Glutamatergic neuron (in vitro differentiated cells): ENCODE measurements around the gene THAP7. TPM values are rescaled to one million over a fixed set of nuclear protein-coding genes. Genes with fewer than 3 reads are reported as not detected.

Experiments used
- DNase-seq: peaks from one replicate; pipeline ENCODE4 v3.0.0; 2022
- H3K27ac Mint-ChIP-seq: one replicate; pipeline ENCODE4 v1.8.0; 2020; ENCODE audit warnings: mild to moderate bottlenecking, mixed read lengths, inconsistent platforms; ENCODE audit not compliant: unreplicated experiment
- H3K27me3 Mint-ChIP-seq: one replicate; pipeline ENCODE4 v1.8.0; 2020; ENCODE audit warnings: mild to moderate bottlenecking, moderate library complexity, mixed read lengths, inconsistent platforms; ENCODE audit not compliant: unreplicated experiment
- H3K36me3 Mint-ChIP-seq: one replicate; pipeline ENCODE4 v1.8.0; 2020; ENCODE audit warnings: mild to moderate bottlenecking, mixed read lengths, inconsistent platforms; ENCODE audit not compliant: unreplicated experiment
- H3K4me1 Mint-ChIP-seq: one replicate; pipeline ENCODE4 v1.8.0; 2020; ENCODE audit warnings: mild to moderate bottlenecking, low read depth, mixed read lengths, inconsistent platforms; ENCODE audit not compliant: unreplicated experiment
- H3K4me3 Mint-ChIP-seq: one replicate; pipeline ENCODE4 v1.8.0; 2020; ENCODE audit warnings: mild to moderate bottlenecking, mixed read lengths, inconsistent platforms; ENCODE audit not compliant: unreplicated experiment
- H3K9me3 Mint-ChIP-seq: one replicate; pipeline ENCODE4 v1.8.0; 2020; ENCODE audit warnings: mild to moderate bottlenecking, moderate library complexity, mixed read lengths, inconsistent platforms; ENCODE audit not compliant: unreplicated experiment
- CTCF ChIP-seq: fragments of 200-600 bp; sonication (generic); IDR thresholded peaks from one replicate; pipeline ENCODE4 v1.5.0; 2021; ENCODE audit not compliant: partially characterized antibody, unreplicated experiment
- microRNA-seq: library from miRNA; unstranded; fragments of <30 nt; microRNA quantifications from one replicate; pipeline ENCODE4, GENCODE V29; 2020; ENCODE audit not compliant: unreplicated experiment
- total RNA-seq: library from RNA; stranded (reverse); fragmentation: NEBNext Ultra II Directional; extraction: Animal tissue kit (Norgen Biotek cat#: 25700); gene quantifications from one replicate; pipeline ENCODE4 v1.2.1, GENCODE V29; 2021; ENCODE audit not compliant: unreplicated experiment

Gene THAP7
- total RNA-seq, 1 donor from 2014 or later: 17.8 TPM

- TF ChIP-seq CTCF: no peak
- Mint-ChIP-seq H3K9me3 (peaks cover 9% of the 10 kb centered on the region), H3K36me3 (no peaks in the 10 kb centered on the region), H3K4me1 (peaks cover 35% of the 10 kb centered on the region), H3K4me3 (peak overlapping the region; percentile 42), H3K27me3 (peaks cover 10% of the 10 kb centered on the region), H3K27ac (peak overlapping the region; percentile 75)
- no peak for DNase-seq
These were observed 50.6 kb downstream of the THAP7 start for GRCh38 chr22:20951151-20951931.

- no peak overlapping the region for H3K4me3 Mint-ChIP-seq
- peaks cover 9% of the 10 kb centered on the region for H3K9me3 Mint-ChIP-seq
- H3K4me1 Mint-ChIP-seq: peaks cover 38% of the 10 kb centered on the region
- TF ChIP-seq CTCF: no peak
- H3K27me3 Mint-ChIP-seq: peaks cover 9% of the 10 kb centered on the region
- peak overlapping the region; percentile 55 for H3K27ac Mint-ChIP-seq
- no peaks in the 10 kb centered on the region for H3K36me3 Mint-ChIP-seq
- DNase-seq: no peak
These were observed 52.2 kb downstream of the THAP7 start for GRCh38 chr22:20949698-20950183.

Small RNA genes lying within 50 kb of the gene (microRNA-seq; reads per million reads assigned to microRNA genes)
- not detected for gene MIR649

Other genes starting within 250 kb of the THAP7 start
- not detected for gene SERPIND1, start 228.0 kb downstream of the THAP7 start, total RNA-seq
- 165 TPM for gene PI4KA, start 143.3 kb downstream of the THAP7 start, total RNA-seq
- 22.9 TPM for gene SNAP29, start 143.1 kb downstream of the THAP7 start, total RNA-seq
- 59.6 TPM for gene CRKL, start 84.7 kb downstream of the THAP7 start, total RNA-seq
- 0.64 TPM for gene AIFM3, start 34.9 kb downstream of the THAP7 start, total RNA-seq
- gene LZTR1, start 19.8 kb downstream of the THAP7 start, total RNA-seq: 165 TPM
- gene P2RX6, start 13.0 kb upstream of the THAP7 start, total RNA-seq: 1.5 TPM
- gene SLC7A4, start 30.4 kb upstream of the THAP7 start, total RNA-seq: 0.59 TPM
- gene LRRC74B, start 43.8 kb upstream of the THAP7 start, total RNA-seq: not detected